Measurements from ENCODE around the gene VEZF1. TPM values are rescaled to one million over a fixed set of nuclear protein-coding genes. Genes with fewer than 3 reads are reported as not detected.

The VEZF1 gene
- total and polyA plus RNA-seq, 2 of the 4 experiments (the other 2 are of a cell fraction): 21.1 to 42.1 TPM

- in situ Hi-C loops (cut with MboI; ENCODE audit: low sequenced_read_pairs): loop anchor here (5.0 kb wide), 1 partner anchor 142 kb away; no protein-coding TSS in a partner anchor
These were observed 11.0 kb upstream of the VEZF1 start for GRCh38 chr17:57999010-57999495.

More at GRCh38 chr17:57999010-57999495, 11.0 kb upstream of the VEZF1 start:
- BruUV-seq (replicated peaks): no TSS peak
- Histone ChIP-seq H2BK20ac (ENCODE audit: low read depth, low read length) (no peak overlapping the region), H2BK5ac (ENCODE audit: low read depth, low read length, poor library complexity, severe bottlenecking) (no peak overlapping the region), H3K56ac (ENCODE audit: extremely low read depth, insufficient read depth, low read length) (no peak overlapping the region), H3K9ac (ENCODE audit: low read depth, low read length) (no peak overlapping the region), H3K18ac (ENCODE audit: low read depth, low read length) (no peak overlapping the region), H3K23ac (ENCODE audit: low read depth, low read length) (no peak overlapping the region), H3K27ac (ENCODE audit: insufficient read depth, low read length) (no peak overlapping the region), H3K4ac (ENCODE audit: low read depth, low read length) (no peak overlapping the region), H2BK15ac (ENCODE audit: low read depth, low read length) (no peak overlapping the region), H4K20me1 (ENCODE audit: insufficient read depth, low read length) (peaks cover 40% of the 10 kb centered on the region; the same call in 1 of the 2 replicates), H4K91ac (ENCODE audit: insufficient read depth, low read depth, low read length) (no peak overlapping the region), H4K8ac (ENCODE audit: low read depth in 2 of 2, low read length in 2 of 2) (no peak overlapping the region), H3K27me3 (ENCODE audit: control insufficient read depth, insufficient read depth, low read length) (no peaks in the 10 kb centered on the region), H3K36me3 (ENCODE audit: control insufficient read depth, insufficient read depth, low read length) (peaks cover 17% of the 10 kb centered on the region), H2AK9ac (replicated peaks; ENCODE audit: low read depth, low read length, poor library complexity) (no peak overlapping the region), H3K9me3 (ENCODE audit: control insufficient read depth, insufficient read depth, low read length) (no peaks in the 10 kb centered on the region), H3K4me2 (ENCODE audit: low read depth, low read length) (no peak overlapping the region), H3K79me1 (ENCODE audit: low read depth in 1 of 2, low read length in 2 of 2) (peaks cover 4 to 23% of the 10 kb centered on the region in 2 experiments; a peak in 3 of 4 replicates), H3K9me1 (ENCODE audit: insufficient read depth, low read length) (no peaks in the 10 kb centered on the region), H4K5ac (ENCODE audit: low read depth, low read length) (no peak overlapping the region), H3K4me1 (ENCODE audit: control insufficient read depth, insufficient read depth, low read length) (0 out of 2 replicates have a peak, but pooled peaks cover 2% of the 10 kb centered on the region), H3K14ac (replicated peaks; ENCODE audit: low read depth, low read length) (no peak overlapping the region), H2AFZ (replicated peaks; ENCODE audit: low read length, poor library complexity) (no peak overlapping the region), H2BK120ac (ENCODE audit: low read depth, low read length) (no peak overlapping the region), H2AK5ac (ENCODE audit: low read depth, low read length) (no peak overlapping the region), H3K4me3 (ENCODE audit: insufficient read depth, low read depth, low read length) (no peak overlapping the region)
- CTCF ChIA-PET: interaction anchor here (0.6 to 4.0 kb wide), 15 partner anchors 9 to 166 kb away, joined by 3 to 26 read pairs (median 4); partner anchors contain the start of genes CUEDC1 and VEZF1
- ATAC-seq (ENCODE audit: low read depth): no peak
- dilution Hi-C loops (cut with HindIII; ENCODE audit: low sequenced_read_pairs, unreplicated experiment) (loop anchor here (25.0 kb wide), 1 partner anchor 137 kb away; the partner anchor contains the start of gene MRPS23), intact Hi-C loops (cut with micrococcal nuclease) (loop anchor here (1.0 to 2.0 kb wide), 3 partner anchors 141 to 868 kb away; partner anchors contain the start of gene MRPS23)
- TF ChIP-seq FOS (IDR thresholded peaks at IDR 0.05; ENCODE audit: low read depth, low read length) (no peak), CHD1 (IDR thresholded peaks at IDR 0.05; ENCODE audit: low read depth, low read length) (no peak), SMC3 (IDR thresholded peaks at IDR 0.05; ENCODE audit: low read depth, low read length) (no peak), RAD21 (IDR thresholded peaks at IDR 0.05; ENCODE audit: low read length) (no peak), RFX5 (IDR thresholded peaks at IDR 0.05; ENCODE audit: low read depth, low read length) (no peak), MXI1 (IDR thresholded peaks at IDR 0.05; ENCODE audit: borderline replicate concordance, low read depth, low read length) (no peak), USF2 (IDR thresholded peaks at IDR 0.05; ENCODE audit: low read depth, low read length) (no peak), RCOR1 (IDR thresholded peaks at IDR 0.05; ENCODE audit: insufficient replicate concordance, low read length) (no peak), POLR2A (IDR thresholded peaks at IDR 0.05; ENCODE audit: low read depth, low read length) (no peak), CTCF (conservative IDR thresholded peaks at IDR 0.05; ENCODE audit: low read depth, low read length) (no peak)
- POLR2A ChIA-PET (ENCODE audit: unreplicated experiment): interaction anchor here (0.6 to 1.0 kb wide), 3 partner anchors 11 to 1085 kb away, joined by 3 read pairs; partner anchors contain the start of genes TRIM25 and VEZF1
- DNase-seq: no peak
